HEK293 (cell line): ENCODE measurements around the gene PARD6B.

ENCODE experiments used
- CTCF ChIA-PET: fragments of 350-600 bp; formaldehyde crosslinking; extraction: SDS; loops from one replicate; lab custom pipeline; 2021; ENCODE audit warnings: antibody characterized with exemption; lab: Yijun Ruan, JAX
- POLR2A ChIA-PET: fragments of 300-600 bp; formaldehyde crosslinking; extraction: SDS; loops from one replicate; lab custom pipeline; 2020; ENCODE audit warnings: antibody characterized with exemption, inconsistent platforms; lab: Yijun Ruan, JAX
- H3K27ac ChIP-seq: fragments of 200-500 bp; sonication (Bioruptor generic); 2 replicates; pipeline ENCODE4 v1.5.1; 2014; ENCODE audit warnings: low read depth, low read length, control low read depth, inconsistent platforms; ENCODE audit errors: extremely low read depth
- H3K36me3 ChIP-seq, 2 experiments: fragments of 200-500 bp in 1 of 2; sonication (Bioruptor generic) in 1 of 2; 1 replicate in 1 of 2; 2 replicates in 1 of 2; pipeline ENCODE4 v1.5.1; 2014 to 2017; ENCODE audit warnings: inconsistent platforms in 2 of 2, low read length in 2 of 2; ENCODE audit not compliant: control insufficient read depth in 2 of 2, insufficient read depth in 1 of 2
- H3K4me1 ChIP-seq: fragments of 200-500 bp; sonication (Bioruptor generic); 2 replicates; pipeline ENCODE4 v1.5.1; 2014; ENCODE audit warnings: mild to moderate bottlenecking, low read length, inconsistent platforms; ENCODE audit not compliant: control insufficient read depth, insufficient read depth
- H3K4me3 ChIP-seq: 2 replicates; pipeline ENCODE4 v1.5.1; 2011; ENCODE audit warnings: low read depth, mild to moderate bottlenecking, control low read depth, low read length, moderate library complexity
- H3K9me3 ChIP-seq: fragments of 200-500 bp; sonication (Bioruptor generic); 2 replicates; pipeline ENCODE4 v1.5.1; 2014; ENCODE audit warnings: low read depth, low read length, inconsistent platforms; ENCODE audit not compliant: control insufficient read depth, insufficient read depth
- ELK4 ChIP-seq: IDR thresholded peaks from 2 replicates; pipeline ENCODE4 v1.6.1; 2011; ENCODE audit warnings: mild to moderate bottlenecking, low read depth, low read length, borderline replicate concordance
- KLF16 ChIP-seq: fragments of 450-650 bp; formaldehyde crosslinking; IDR thresholded peaks from 2 replicates; pipeline ENCODE4 v1.5.1; 2017; ENCODE audit warnings: missing biosample characterization, missing genetic modification characterization
- KLF9 ChIP-seq: fragments of 450-650 bp; formaldehyde crosslinking; IDR thresholded peaks from 2 replicates; pipeline ENCODE4 v1.5.1; 2016; ENCODE audit warnings: missing biosample characterization, missing genetic modification characterization, low read depth
- PRDM10 ChIP-seq: fragments of 450-650 bp; formaldehyde crosslinking; IDR thresholded peaks from 2 replicates; pipeline ENCODE4 v1.5.1; 2016; ENCODE audit warnings: missing biosample characterization, missing genetic modification characterization
- PRDM2 ChIP-seq: fragments of 450-650 bp; formaldehyde crosslinking; IDR thresholded peaks from 2 replicates; pipeline ENCODE4 v1.5.1; 2016; ENCODE audit warnings: missing biosample characterization, missing genetic modification characterization, borderline replicate concordance
- RBAK ChIP-seq: fragments of 450-650 bp; formaldehyde crosslinking; IDR thresholded peaks from 2 replicates; pipeline ENCODE4 v1.5.1; 2016; ENCODE audit warnings: missing biosample characterization, missing genetic modification characterization
- SCRT2 ChIP-seq: fragments of 450-650 bp; formaldehyde crosslinking; IDR thresholded peaks from 2 replicates; pipeline ENCODE4 v1.5.1; 2016; ENCODE audit warnings: missing biosample characterization, missing genetic modification characterization
- SP3 ChIP-seq: fragments of 450-650 bp; formaldehyde crosslinking; IDR thresholded peaks from 2 replicates; pipeline ENCODE4 v1.5.1; 2016; ENCODE audit warnings: missing biosample characterization, missing genetic modification characterization
- ZFP41 ChIP-seq: fragments of 450-650 bp; formaldehyde crosslinking; IDR thresholded peaks from 2 replicates; pipeline ENCODE4 v1.5.1; 2016; ENCODE audit warnings: missing biosample characterization, missing genetic modification characterization, borderline replicate concordance
- ZNF311 ChIP-seq: fragments of 450-650 bp; formaldehyde crosslinking; IDR thresholded peaks from 2 replicates; pipeline ENCODE4 v1.5.1; 2017; ENCODE audit warnings: missing biosample characterization, missing genetic modification characterization, borderline replicate concordance
- ZNF404 ChIP-seq: fragments of 450-650 bp; formaldehyde crosslinking; IDR thresholded peaks from 2 replicates; pipeline ENCODE4 v1.5.1; 2017; ENCODE audit warnings: missing biosample characterization, missing genetic modification characterization
- ZNF423 ChIP-seq: fragments of 450-650 bp; formaldehyde crosslinking; IDR thresholded peaks from 2 replicates; pipeline ENCODE4 v1.5.1; 2016; ENCODE audit warnings: missing biosample characterization, missing genetic modification characterization
- ZNF530 ChIP-seq: fragments of 450-650 bp; formaldehyde crosslinking; IDR thresholded peaks from 2 replicates; pipeline ENCODE4 v1.5.1; 2016; ENCODE audit warnings: low read depth, missing biosample characterization, missing genetic modification characterization
- ZNF555 ChIP-seq: fragments of 450-650 bp; formaldehyde crosslinking; conservative IDR thresholded peaks from 2 replicates; pipeline ENCODE4 v1.5.1; 2017; ENCODE audit warnings: missing biosample characterization, mild to moderate bottlenecking, missing genetic modification characterization, inconsistent platforms
- ZNF639 ChIP-seq: fragments of 450-650 bp; formaldehyde crosslinking; IDR thresholded peaks from 2 replicates; pipeline ENCODE4 v1.5.1; 2016; ENCODE audit warnings: missing biosample characterization, missing genetic modification characterization
- ZNF658 ChIP-seq: fragments of 450-650 bp; formaldehyde crosslinking; IDR thresholded peaks from 2 replicates; pipeline ENCODE4; 2016; ENCODE audit warnings: missing biosample characterization, missing genetic modification characterization
- ZNF747 ChIP-seq: fragments of 450-650 bp; formaldehyde crosslinking; IDR thresholded peaks from 2 replicates; pipeline ENCODE4 v1.5.1; 2016; ENCODE audit warnings: missing biosample characterization, missing genetic modification characterization
- ZNF837 ChIP-seq: fragments of 450-650 bp; formaldehyde crosslinking; IDR thresholded peaks from 2 replicates; pipeline ENCODE4 v1.5.1; 2016; ENCODE audit warnings: missing biosample characterization, missing genetic modification characterization
- ZXDB ChIP-seq: fragments of 450-650 bp; formaldehyde crosslinking; IDR thresholded peaks from 2 replicates; pipeline ENCODE4 v1.5.1; 2016; ENCODE audit warnings: missing biosample characterization, missing genetic modification characterization

The PARD6B gene

DNA sequence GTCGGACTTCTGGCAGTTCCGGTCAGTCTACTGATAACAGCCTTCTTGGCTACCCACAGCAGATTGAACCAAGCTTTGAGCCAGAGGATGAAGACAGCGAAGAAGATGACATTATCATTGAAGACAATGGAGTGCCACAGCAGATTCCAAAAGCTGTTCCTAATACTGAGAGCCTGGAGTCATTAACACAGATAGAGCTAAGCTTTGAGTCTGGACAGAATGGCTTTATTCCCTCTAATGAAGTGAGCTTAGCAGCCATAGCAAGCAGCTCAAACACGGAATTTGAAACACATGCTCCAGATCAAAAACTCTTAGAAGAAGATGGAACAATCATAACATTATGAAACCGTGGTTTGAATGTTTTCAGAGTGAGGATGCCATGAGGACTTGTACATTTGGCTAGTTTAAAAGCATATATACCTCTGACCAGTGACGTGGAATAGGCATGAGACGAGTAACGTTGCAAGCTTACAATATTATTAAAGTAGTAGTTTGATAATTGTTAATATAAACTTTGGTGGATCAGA, 18.8 kb downstream of the PARD6B start (continued):
- no peak for TF ChIP-seq ZNF639 (tag by site-specific recombination)
- TF ChIP-seq PRDM2 (tag by site-specific recombination): no peak
- TF ChIP-seq ZNF423 (tag by site-specific recombination): no peak

- CTCF ChIA-PET: interaction anchor here (0.5 to 1.7 kb wide), 8 partner anchors 8 to 599 kb away, joined by 3 to 9 read pairs (median 3); no protein-coding TSS in a partner anchor
- no peak for TF ChIP-seq PRDM10 (tag by site-specific recombination)
- no peak for TF ChIP-seq KLF9 (tag by site-specific recombination)
- TF ChIP-seq ZNF658 (tag by site-specific recombination): no peak
- no peak for TF ChIP-seq ZNF555 (tag by site-specific recombination)
- no peak for TF ChIP-seq KLF16 (tag by site-specific recombination)
- TF ChIP-seq ZNF311: no peak
- TF ChIP-seq ZNF747 (tag by site-specific recombination): no peak
- TF ChIP-seq ZFP41 (tag by site-specific recombination): no peak
- no peak for TF ChIP-seq SCRT2 (tag by site-specific recombination)
- TF ChIP-seq ZXDB: no peak
- no peak for TF ChIP-seq RBAK (tag by site-specific recombination)
- no peak for TF ChIP-seq SP3 (tag by site-specific recombination)
- TF ChIP-seq ZNF837 (tag by site-specific recombination): no peak
- TF ChIP-seq ZNF530: no peak
- TF ChIP-seq ELK4: no peak
- TF ChIP-seq ZNF404 (tag by site-specific recombination): no peak
These were observed 21.8 kb downstream of the PARD6B start for GRCh38 chr20:50753152-50753551.

More at GRCh38 chr20:50753152-50753551, 21.8 kb downstream of the PARD6B start:
- Histone ChIP-seq H3K36me3 (peaks cover 10 to 18% of the 10 kb centered on the region in 2 experiments), H3K4me1 (no peaks in the 10 kb centered on the region), H3K4me3 (no peak overlapping the region), H3K27ac (no peak overlapping the region), H3K9me3 (no peaks in the 10 kb centered on the region)
- POLR2A ChIA-PET: no interaction called here
